Loucy (cell line): ENCODE measurements around the gene ABCA7.

Experiments used
- H2AFZ ChIP-seq: fragments of 200-600 bp; sonication (generic); 2 replicates; pipeline ENCODE4 v1.6.0; 2016; ENCODE audit warnings: antibody characterized with exemption, mild to moderate bottlenecking, low read length, moderate library complexity
- H3F3A ChIP-seq: fragments of 200-600 bp; 2 replicates; pipeline ENCODE4 v1.6.0; 2016; ENCODE audit warnings: antibody characterized with exemption, low read depth, mild to moderate bottlenecking
- H3K27me3 ChIP-seq: fragments of 200-600 bp; sonication (generic); 2 replicates; pipeline ENCODE4 v1.6.1; 2014; ENCODE audit warnings: low read length, mild to moderate bottlenecking; ENCODE audit not compliant: insufficient read depth, poor library complexity, severe bottlenecking
- H3K36me3 ChIP-seq: fragments of 200-600 bp; sonication (generic); 2 replicates; pipeline ENCODE4 v1.6.1; 2016; ENCODE audit warnings: low read length; ENCODE audit not compliant: insufficient read depth
- H3K4me1 ChIP-seq: fragments of 200-600 bp; sonication (generic); 2 replicates; pipeline ENCODE4 v1.5.1; 2014; ENCODE audit warnings: low read length, mild to moderate bottlenecking; ENCODE audit not compliant: insufficient read depth, poor library complexity, severe bottlenecking
- H3K4me2 ChIP-seq: fragments of 200-600 bp; sonication (generic); 2 replicates; pipeline ENCODE4 v1.6.0; 2014; ENCODE audit warnings: antibody characterized with exemption, low read length, low read depth, mild to moderate bottlenecking; ENCODE audit not compliant: poor library complexity, severe bottlenecking
- H3K4me3 ChIP-seq: fragments of 200-600 bp; sonication (generic); 2 replicates; pipeline ENCODE4 v1.5.1; 2014; ENCODE audit warnings: low read length, mild to moderate bottlenecking, mixed read lengths; ENCODE audit not compliant: poor library complexity, severe bottlenecking
- H3K79me2 ChIP-seq: fragments of 200-600 bp; sonication (generic); 2 replicates; pipeline ENCODE4 v1.6.1; 2014; ENCODE audit warnings: low read length; ENCODE audit not compliant: insufficient read depth
- H3K9ac ChIP-seq: fragments of 200-600 bp; sonication (generic); 2 replicates; pipeline ENCODE4 v1.6.0; 2014; ENCODE audit warnings: mild to moderate bottlenecking, low read depth, low read length, moderate library complexity; ENCODE audit not compliant: poor library complexity, severe bottlenecking
- H3K9me2 ChIP-seq: fragments of 200-600 bp; sonication (generic); replicated peaks from 2 replicates; pipeline ENCODE4 v1.6.1; 2016; ENCODE audit warnings: low read depth, low read length, mixed read lengths
- H3K9me3 ChIP-seq: fragments of 200-600 bp; sonication (generic); 2 replicates; pipeline ENCODE4 v1.6.1; 2014; ENCODE audit warnings: mild to moderate bottlenecking, antibody characterized with exemption, low read length, low read depth; ENCODE audit not compliant: insufficient read depth
- H4K20me1 ChIP-seq: fragments of 200-600 bp; sonication (generic); 2 replicates; pipeline ENCODE4 v1.6.0; 2014; ENCODE audit warnings: antibody characterized with exemption, low read length, mild to moderate bottlenecking; ENCODE audit not compliant: insufficient read depth, poor library complexity, severe bottlenecking
- EZH2phosphoT487 ChIP-seq: fragments of 200-600 bp; IDR thresholded peaks from 2 replicates; pipeline ENCODE4 v1.6.1; 2018; ENCODE audit warnings: antibody characterized with exemption, mild to moderate bottlenecking, moderate library complexity, borderline replicate concordance
- TF ChIP-seq, protein P1 (sequence below): fragments of 200-600 bp; sonication (generic); conservative IDR thresholded peaks from 2 replicates; pipeline ENCODE4 v1.5.1; 2014; ENCODE audit warnings: mild to moderate bottlenecking, antibody characterized with exemption, low read length

Gene ABCA7

DNA sequence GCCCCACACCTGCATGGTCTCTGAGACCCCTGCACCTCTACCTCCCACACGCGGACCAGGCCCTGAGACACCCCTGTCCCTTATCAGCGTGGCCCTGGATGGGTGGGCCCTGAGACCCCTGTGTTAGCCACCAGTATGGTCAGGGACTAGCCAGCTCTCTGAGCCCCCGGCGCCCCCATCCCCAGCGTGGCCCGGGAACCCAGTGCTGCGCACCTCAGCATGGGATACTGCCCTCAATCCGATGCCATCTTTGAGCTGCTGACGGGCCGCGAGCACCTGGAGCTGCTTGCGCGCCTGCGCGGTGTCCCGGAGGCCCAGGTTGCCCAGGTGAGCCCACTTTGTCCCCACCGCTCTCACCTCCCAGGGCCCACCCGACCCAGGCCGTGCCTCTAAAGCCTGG, 22.1 kb downstream of the ABCA7 start:
- no peaks in the 10 kb centered on the region for H3K27me3 ChIP-seq
- peaks cover 12% of the 10 kb centered on the region for H3K4me1 ChIP-seq
- H3F3A ChIP-seq = no peaks in the 10 kb centered on the region
- H3K4me3 ChIP-seq = no peak overlapping the region
- H4K20me1 ChIP-seq = no peaks in the 10 kb centered on the region
- H3K79me2 ChIP-seq = no peaks in the 10 kb centered on the region; the same call in 1 of the 2 replicates
- H3K36me3 ChIP-seq = no peaks in the 10 kb centered on the region
- H3K9ac ChIP-seq = no peak overlapping the region
- no peak overlapping the region for H3K4me2 ChIP-seq
- peaks cover 17% of the 10 kb centered on the region; the same call in 1 of the 2 replicates for H3K9me3 ChIP-seq
- no peak overlapping the region for H2AFZ ChIP-seq
- TF ChIP-seq, protein P1, sequence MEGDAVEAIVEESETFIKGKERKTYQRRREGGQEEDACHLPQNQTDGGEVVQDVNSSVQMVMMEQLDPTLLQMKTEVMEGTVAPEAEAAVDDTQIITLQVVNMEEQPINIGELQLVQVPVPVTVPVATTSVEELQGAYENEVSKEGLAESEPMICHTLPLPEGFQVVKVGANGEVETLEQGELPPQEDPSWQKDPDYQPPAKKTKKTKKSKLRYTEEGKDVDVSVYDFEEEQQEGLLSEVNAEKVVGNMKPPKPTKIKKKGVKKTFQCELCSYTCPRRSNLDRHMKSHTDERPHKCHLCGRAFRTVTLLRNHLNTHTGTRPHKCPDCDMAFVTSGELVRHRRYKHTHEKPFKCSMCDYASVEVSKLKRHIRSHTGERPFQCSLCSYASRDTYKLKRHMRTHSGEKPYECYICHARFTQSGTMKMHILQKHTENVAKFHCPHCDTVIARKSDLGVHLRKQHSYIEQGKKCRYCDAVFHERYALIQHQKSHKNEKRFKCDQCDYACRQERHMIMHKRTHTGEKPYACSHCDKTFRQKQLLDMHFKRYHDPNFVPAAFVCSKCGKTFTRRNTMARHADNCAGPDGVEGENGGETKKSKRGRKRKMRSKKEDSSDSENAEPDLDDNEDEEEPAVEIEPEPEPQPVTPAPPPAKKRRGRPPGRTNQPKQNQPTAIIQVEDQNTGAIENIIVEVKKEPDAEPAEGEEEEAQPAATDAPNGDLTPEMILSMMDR = no peak
- no peak for TF ChIP-seq EZH2phosphoT487
- no peaks in the 10 kb centered on the region for H3K9me2 ChIP-seq

DNA sequence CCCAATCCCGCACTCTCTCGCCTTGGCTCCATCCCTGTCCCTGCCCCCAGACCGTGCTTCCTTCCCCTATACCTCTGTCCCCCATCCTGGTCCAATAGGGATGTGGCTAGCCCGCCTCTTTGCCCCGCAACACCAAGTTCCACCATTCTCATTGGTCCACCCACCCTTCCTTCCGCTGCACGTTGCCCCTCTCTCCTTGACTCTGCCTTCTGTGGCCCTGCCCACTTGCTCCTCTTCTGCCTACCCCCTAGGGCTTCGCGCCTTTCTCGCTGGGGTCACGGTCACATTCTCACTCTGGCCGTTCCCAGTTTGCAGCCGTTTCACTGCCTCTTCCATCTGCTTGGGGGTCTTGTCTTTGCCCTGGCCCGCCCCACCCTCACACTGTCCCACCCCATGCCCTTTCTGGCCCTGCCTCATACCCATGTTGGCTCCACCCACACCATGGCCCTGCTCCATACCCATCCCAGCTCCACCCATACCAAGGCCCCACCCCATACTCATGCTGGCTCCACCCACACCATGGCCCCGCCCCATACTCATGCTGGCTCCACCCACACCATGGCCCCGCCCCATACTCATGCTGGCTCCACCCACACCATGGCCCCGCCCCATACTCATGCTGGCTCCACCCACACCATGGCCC, 22.6 kb downstream of the ABCA7 start:
- H3K4me3 ChIP-seq = no peak overlapping the region
- no peaks in the 10 kb centered on the region for H3K27me3 ChIP-seq
- no peaks in the 10 kb centered on the region for H3K36me3 ChIP-seq
- TF ChIP-seq EZH2phosphoT487 = no peak
- TF ChIP-seq, protein P1 = no peak
- H3K9me3 ChIP-seq = peaks cover 13% of the 10 kb centered on the region; the same call in 1 of the 2 replicates
- peaks cover 12% of the 10 kb centered on the region for H3K4me1 ChIP-seq
- H3K79me2 ChIP-seq = peaks cover 1% of the 10 kb centered on the region; the same call in 1 of the 2 replicates
- no peaks in the 10 kb centered on the region for H3F3A ChIP-seq
- H3K9me2 ChIP-seq = no peaks in the 10 kb centered on the region
- no peak overlapping the region for H3K9ac ChIP-seq
- no peak overlapping the region for H3K4me2 ChIP-seq
- H2AFZ ChIP-seq = no peak overlapping the region
- no peaks in the 10 kb centered on the region for H4K20me1 ChIP-seq

DNA sequence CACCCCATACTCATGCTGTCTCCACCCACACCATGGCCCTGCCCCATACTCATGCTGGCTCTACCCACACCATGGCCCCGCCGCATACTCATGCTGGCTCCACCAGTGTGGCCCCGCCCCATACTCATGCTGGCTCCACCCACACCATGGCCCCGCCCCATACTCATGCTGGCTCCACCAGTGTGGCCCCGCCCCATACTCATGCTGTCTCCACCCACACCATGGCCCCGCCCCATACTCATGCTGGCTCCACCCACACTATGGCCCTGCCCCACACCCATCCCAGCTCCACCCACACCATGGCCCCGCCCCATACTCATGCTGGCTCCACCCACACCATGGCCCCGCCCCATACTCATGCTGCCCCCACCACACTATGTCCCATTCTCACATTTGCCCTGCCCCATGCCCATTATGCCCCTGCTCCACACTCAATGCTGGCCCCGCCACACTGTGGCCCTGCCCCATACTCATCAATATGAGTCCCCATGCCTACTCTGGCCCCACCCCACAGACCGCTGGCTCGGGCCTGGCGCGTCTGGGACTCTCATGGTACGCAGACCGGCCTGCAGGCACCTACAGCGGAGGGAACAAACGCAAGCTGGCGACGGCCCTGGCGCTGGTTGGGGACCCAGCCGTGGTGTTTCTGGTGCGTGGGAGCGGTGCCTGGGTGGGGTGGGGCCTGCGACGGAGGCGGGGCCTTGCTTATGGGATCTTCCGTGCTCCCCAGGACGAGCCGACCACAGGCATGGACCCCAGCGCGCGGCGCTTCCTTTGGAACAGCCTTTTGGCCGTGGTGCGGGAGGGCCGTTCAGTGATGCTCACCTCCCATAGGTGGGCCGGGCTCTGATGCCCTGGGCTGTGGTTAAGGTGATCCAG, 23.4 kb downstream of the ABCA7 start:
- no peaks in the 10 kb centered on the region for H3K27me3 ChIP-seq
- H3F3A ChIP-seq = no peaks in the 10 kb centered on the region
- peaks cover 6% of the 10 kb centered on the region; the same call in 1 of the 2 replicates for H3K9me3 ChIP-seq
- no peak overlapping the region for H3K4me3 ChIP-seq
- H3K9ac ChIP-seq = no peak overlapping the region
- H3K9me2 ChIP-seq = no peaks in the 10 kb centered on the region
- no peak overlapping the region for H2AFZ ChIP-seq
- H3K79me2 ChIP-seq = peaks cover 9% of the 10 kb centered on the region; the same call in 1 of the 2 replicates
- no peak for TF ChIP-seq EZH2phosphoT487
- TF ChIP-seq, protein P1 = no peak
- no peaks in the 10 kb centered on the region for H3K36me3 ChIP-seq
- no peak overlapping the region for H3K4me2 ChIP-seq
- H3K4me1 ChIP-seq = peaks cover 12% of the 10 kb centered on the region
- no peaks in the 10 kb centered on the region for H4K20me1 ChIP-seq
